Mammary epithelial cell (primary cell): ENCODE results near the gene PBX1.

Experiments
- EZH2 ChIP-seq: IDR thresholded peaks from 2 replicates; pipeline ENCODE4 v1.6.1; 2012; ENCODE audit warnings: low read length, inconsistent platforms, borderline replicate concordance
- TF ChIP-seq, protein P1 (sequence below), 2 donors: IDR thresholded peaks in 1 of 2; conservative IDR thresholded peaks in 1 of 2; 2 replicates each; pipeline ENCODE4 v1.5.1; 2011 to 2012; ENCODE audit warnings: inconsistent platforms in 2 of 2, low read length in 2 of 2, mild to moderate bottlenecking in 2 of 2, control low read depth in 1 of 2, low read depth in 1 of 2; ENCODE audit not compliant: insufficient read depth in 1 of 2; ENCODE audit errors: extremely low read depth in 1 of 2

DNA sequence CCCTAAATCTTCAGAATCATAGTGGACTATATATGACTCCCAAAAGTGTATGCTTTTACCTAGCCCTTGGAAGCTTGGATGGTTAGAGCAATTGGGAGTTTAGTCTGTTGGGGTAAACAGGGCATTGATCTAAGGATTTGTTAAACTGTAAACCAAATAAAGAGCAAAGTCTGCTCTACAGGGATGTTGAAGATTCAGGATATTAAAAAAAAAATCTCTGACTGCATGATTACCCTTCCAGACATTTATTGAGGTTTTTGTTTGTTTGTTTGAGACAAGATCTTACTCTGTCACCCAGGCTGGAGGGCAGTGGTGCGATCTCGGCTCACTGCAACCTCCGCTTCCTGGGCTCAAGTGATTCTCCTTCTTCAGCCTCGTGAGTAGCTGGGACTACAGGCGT, 31.6 kb downstream of the PBX1 start:
- TF ChIP-seq, protein P1, sequence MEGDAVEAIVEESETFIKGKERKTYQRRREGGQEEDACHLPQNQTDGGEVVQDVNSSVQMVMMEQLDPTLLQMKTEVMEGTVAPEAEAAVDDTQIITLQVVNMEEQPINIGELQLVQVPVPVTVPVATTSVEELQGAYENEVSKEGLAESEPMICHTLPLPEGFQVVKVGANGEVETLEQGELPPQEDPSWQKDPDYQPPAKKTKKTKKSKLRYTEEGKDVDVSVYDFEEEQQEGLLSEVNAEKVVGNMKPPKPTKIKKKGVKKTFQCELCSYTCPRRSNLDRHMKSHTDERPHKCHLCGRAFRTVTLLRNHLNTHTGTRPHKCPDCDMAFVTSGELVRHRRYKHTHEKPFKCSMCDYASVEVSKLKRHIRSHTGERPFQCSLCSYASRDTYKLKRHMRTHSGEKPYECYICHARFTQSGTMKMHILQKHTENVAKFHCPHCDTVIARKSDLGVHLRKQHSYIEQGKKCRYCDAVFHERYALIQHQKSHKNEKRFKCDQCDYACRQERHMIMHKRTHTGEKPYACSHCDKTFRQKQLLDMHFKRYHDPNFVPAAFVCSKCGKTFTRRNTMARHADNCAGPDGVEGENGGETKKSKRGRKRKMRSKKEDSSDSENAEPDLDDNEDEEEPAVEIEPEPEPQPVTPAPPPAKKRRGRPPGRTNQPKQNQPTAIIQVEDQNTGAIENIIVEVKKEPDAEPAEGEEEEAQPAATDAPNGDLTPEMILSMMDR (conservative IDR thresholded peaks at IDR 0.05 in 1 of 2, IDR thresholded peaks at IDR 0.05 in 1 of 2; ENCODE audit: extremely low read depth in 1 of 2, insufficient read depth in 1 of 2, low read depth in 1 of 2, low read length in 2 of 2), result no peak
- no peak for TF ChIP-seq EZH2
